Sigmoid colon (tissue), 3 donors: ENCODE measurements around the gene RRBP1.

Experiments
- POLR2A ChIP-seq, 2 donors: fragments of 450-650 bp; IDR thresholded peaks; one replicate each; pipeline ENCODE4 v1.6.1; 2016; ENCODE audit warnings: antibody characterized with exemption in 2 of 2, mild to moderate bottlenecking in 2 of 2, moderate library complexity in 2 of 2
- TF ChIP-seq, protein P1 (sequence below), 4 experiments: fragments of 450-650 bp in 3 of 4; fragments of 200-600 bp in 1 of 4; IDR thresholded peaks; one replicate each; pipeline ENCODE4 v1.5.1; 2016 to 2019; ENCODE audit warnings: antibody characterized with exemption in 4 of 4, mild to moderate bottlenecking in 3 of 4, moderate library complexity in 2 of 4

DNA sequence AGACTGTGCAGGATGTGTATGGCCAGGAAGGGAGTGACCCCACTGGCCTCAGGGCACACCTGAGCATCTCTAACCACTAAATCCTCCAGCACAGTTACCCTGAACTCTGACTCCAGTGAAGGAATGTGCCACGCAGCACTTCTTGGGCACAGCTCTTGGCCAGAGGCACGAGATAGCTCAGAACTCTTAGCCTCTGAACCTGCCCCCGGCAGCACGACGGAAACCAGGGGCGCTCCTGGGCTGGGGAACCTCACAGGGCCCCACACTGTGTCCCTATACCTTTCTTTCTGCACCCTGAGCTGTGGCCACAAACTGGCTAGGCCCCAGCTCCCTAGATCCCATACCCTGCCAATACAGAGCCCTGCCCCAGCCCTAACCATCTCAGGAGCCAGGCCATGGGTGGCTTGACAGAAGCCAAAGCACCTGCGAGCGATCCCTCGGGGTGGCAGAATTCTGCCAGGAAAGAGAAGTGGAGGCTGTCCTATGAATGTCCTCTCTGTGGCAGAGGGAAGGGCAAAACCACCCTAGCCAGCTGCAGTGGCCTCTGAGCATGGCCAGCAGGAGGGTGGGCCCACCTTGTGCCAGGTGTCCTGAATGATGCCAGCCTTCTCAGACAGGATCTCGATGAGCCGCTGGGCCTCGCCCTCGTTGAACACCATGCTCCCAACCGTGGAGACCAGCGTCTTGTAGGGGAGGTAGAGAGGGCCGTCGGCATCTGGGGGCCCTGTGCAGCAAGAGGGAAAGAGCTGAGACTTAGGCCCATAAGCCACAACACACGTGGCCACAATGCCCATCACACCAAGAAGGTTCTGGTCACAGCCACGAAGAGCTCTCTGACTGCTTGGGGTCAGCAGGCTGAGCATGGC, 39.4 kb downstream of the RRBP1 start:
- TF ChIP-seq, protein P1, sequence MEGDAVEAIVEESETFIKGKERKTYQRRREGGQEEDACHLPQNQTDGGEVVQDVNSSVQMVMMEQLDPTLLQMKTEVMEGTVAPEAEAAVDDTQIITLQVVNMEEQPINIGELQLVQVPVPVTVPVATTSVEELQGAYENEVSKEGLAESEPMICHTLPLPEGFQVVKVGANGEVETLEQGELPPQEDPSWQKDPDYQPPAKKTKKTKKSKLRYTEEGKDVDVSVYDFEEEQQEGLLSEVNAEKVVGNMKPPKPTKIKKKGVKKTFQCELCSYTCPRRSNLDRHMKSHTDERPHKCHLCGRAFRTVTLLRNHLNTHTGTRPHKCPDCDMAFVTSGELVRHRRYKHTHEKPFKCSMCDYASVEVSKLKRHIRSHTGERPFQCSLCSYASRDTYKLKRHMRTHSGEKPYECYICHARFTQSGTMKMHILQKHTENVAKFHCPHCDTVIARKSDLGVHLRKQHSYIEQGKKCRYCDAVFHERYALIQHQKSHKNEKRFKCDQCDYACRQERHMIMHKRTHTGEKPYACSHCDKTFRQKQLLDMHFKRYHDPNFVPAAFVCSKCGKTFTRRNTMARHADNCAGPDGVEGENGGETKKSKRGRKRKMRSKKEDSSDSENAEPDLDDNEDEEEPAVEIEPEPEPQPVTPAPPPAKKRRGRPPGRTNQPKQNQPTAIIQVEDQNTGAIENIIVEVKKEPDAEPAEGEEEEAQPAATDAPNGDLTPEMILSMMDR (IDR thresholded peaks at IDR 0.05) = no peak
- no peak for TF ChIP-seq POLR2A (IDR thresholded peaks at IDR 0.05)
